GM12878 (cell line): ENCODE data around the gene KIAA1671. TPM values are rescaled to one million over a fixed set of nuclear protein-coding genes. Genes with fewer than 3 reads are reported as not detected.

Experiments
- BCL11A ChIP-seq: IDR thresholded peaks from 2 replicates; pipeline ENCODE4 v1.6.1; 2011; ENCODE audit warnings: low read depth, low read length
- BHLHE40 ChIP-seq, 2 experiments: fragments of 450-650 bp in 1 of 2; IDR thresholded peaks; 2 replicates each; pipeline ENCODE4 v1.6.1; 2011 to 2017; ENCODE audit warnings: low read depth in 2 of 2, borderline replicate concordance in 1 of 2, improper control_type of control experiment in 1 of 2, low read length in 1 of 2, mild to moderate bottlenecking in 1 of 2
- CBX3 ChIP-seq: fragments of 200-600 bp; sonication (generic); IDR thresholded peaks from 2 replicates; pipeline ENCODE4 v1.6.1; 2016; ENCODE audit warnings: low read depth, borderline replicate concordance
- CBX5 ChIP-seq: sonication (generic); IDR thresholded peaks from 2 replicates; pipeline ENCODE4 v1.6.1; 2016; ENCODE audit warnings: low read depth, moderate library complexity, mild to moderate bottlenecking, inconsistent platforms
- CHD4 ChIP-seq: fragments of 200-600 bp; sonication (generic); IDR thresholded peaks from 2 replicates; pipeline ENCODE4 v1.6.1; 2016; ENCODE audit warnings: mild to moderate bottlenecking
- DPF2 ChIP-seq: fragments of 450-650 bp; IDR thresholded peaks from 2 replicates; pipeline ENCODE4 v1.6.1; 2017; ENCODE audit warnings: mild to moderate bottlenecking
- EED ChIP-seq: sonication (generic); IDR thresholded peaks from 2 replicates; pipeline ENCODE4 v1.6.1; 2016; ENCODE audit warnings: antibody characterized with exemption, low read depth
- FOXM1 ChIP-seq: IDR thresholded peaks from 2 replicates; pipeline ENCODE4 v1.6.1; 2012; ENCODE audit warnings: low read depth, mild to moderate bottlenecking, inconsistent platforms, low read length, moderate library complexity
- GATAD2B ChIP-seq: fragments of 450-650 bp; conservative IDR thresholded peaks from 2 replicates; pipeline ENCODE4 v1.6.1; 2017; ENCODE audit warnings: low read depth, mild to moderate bottlenecking, moderate library complexity
- HDGF ChIP-seq: fragments of 450-650 bp; IDR thresholded peaks from 2 replicates; pipeline ENCODE4 v1.6.1; 2016; ENCODE audit warnings: antibody characterized with exemption
- JUND ChIP-seq: IDR thresholded peaks from 2 replicates; pipeline ENCODE4 v1.6.1; 2012; ENCODE audit warnings: low read depth, mild to moderate bottlenecking, low read length, improper control_type of control experiment, moderate library complexity
- MTA3 ChIP-seq: IDR thresholded peaks from 2 replicates; pipeline ENCODE4 v1.6.1; 2012; ENCODE audit warnings: low read length, inconsistent platforms, borderline replicate concordance
- NFYB ChIP-seq: IDR thresholded peaks from 2 replicates; pipeline ENCODE4 v1.6.1; 2011; ENCODE audit warnings: low read depth, mild to moderate bottlenecking, low read length, improper control_type of control experiment, moderate library complexity; ENCODE audit not compliant: insufficient read depth
- SIN3A ChIP-seq: IDR thresholded peaks from 2 replicates; pipeline ENCODE4 v1.6.1; 2012; ENCODE audit warnings: low read depth, low read length, improper control_type of control experiment
- SPI1 ChIP-seq: IDR thresholded peaks from 2 replicates; pipeline ENCODE4 v1.6.1; 2011; ENCODE audit warnings: low read depth, mild to moderate bottlenecking, low read length, moderate library complexity, borderline replicate concordance; ENCODE audit not compliant: insufficient read depth
- SUZ12 ChIP-seq: fragments of 200-600 bp; sonication (generic); IDR thresholded peaks from one replicate; pipeline ENCODE4 v1.6.1; 2018; ENCODE audit warnings: antibody characterized with exemption, mild to moderate bottlenecking; ENCODE audit not compliant: unreplicated experiment
- ZNF24 ChIP-seq: fragments of 450-650 bp; IDR thresholded peaks from 2 replicates; pipeline ENCODE4 v1.6.1; 2017; ENCODE audit warnings: antibody characterized with exemption, mild to moderate bottlenecking
- ZNF622 ChIP-seq: fragments of 450-650 bp; IDR thresholded peaks from 2 replicates; pipeline ENCODE4 v1.6.1; 2017; ENCODE audit warnings: mild to moderate bottlenecking, inconsistent platforms
- polyA plus RNA-seq, 11 experiments: library from polyadenylated mRNA; depleted of rRNA in 4 of 11; unstranded in 6 of 11; stranded (reverse) in 5 of 11; fragments of >200 nt; fragmentation: Nextera tagmentation in 4 of 11; fragmentation: Illumina TruSeq in 1 of 11; extraction: Ambion mirVana in 4 of 11; extraction: Trizol in 1 of 11; gene quantifications; 1 replicate in 1 of 11; 2 replicates in 10 of 11; pipeline versions ENCODE4 v1.2.1 to v1.2.3, GENCODE V29; 2011 to 2016; ENCODE audit warnings: inconsistent platforms in 2 of 11, missing spikeins in 2 of 11, low read depth in 1 of 11
- total RNA-seq, 4 experiments: library from RNA; depleted of rRNA in 3 of 4; stranded (reverse); fragments of >200 nt in 3 of 4; fragmentation: Illumina TruSeq in 1 of 4; extraction: Trizol in 1 of 4; gene quantifications; 2 replicates each; pipeline versions ENCODE4 v1.2.1 to v1.2.3, GENCODE V29; 2013 to 2021
- TF ChIP-seq, protein P1 (sequence below): fragments of 450-650 bp; IDR thresholded peaks from 2 replicates; pipeline ENCODE4 v1.6.1; 2016; ENCODE audit warnings: mild to moderate bottlenecking
- TF ChIP-seq, protein P2 (sequence below): fragments of 450-650 bp; IDR thresholded peaks from 2 replicates; pipeline ENCODE4 v1.6.1; 2014; ENCODE audit warnings: mild to moderate bottlenecking
- TF ChIP-seq, protein P3 (sequence below): fragments of 450-650 bp; IDR thresholded peaks from 2 replicates; pipeline ENCODE4 v1.6.1; 2017; ENCODE audit warnings: mild to moderate bottlenecking, moderate library complexity
- TF ChIP-seq, protein P4 (sequence below): IDR thresholded peaks from 2 replicates; pipeline ENCODE4 v1.6.1; 2012; ENCODE audit warnings: low read depth, low read length, improper control_type of control experiment
- TF ChIP-seq, protein P5 (sequence below): fragments of 450-650 bp; IDR thresholded peaks from 2 replicates; pipeline ENCODE4 v1.6.1; 2018; ENCODE audit warnings: borderline replicate concordance, mild to moderate bottlenecking; ENCODE audit not compliant: partially characterized antibody

KIAA1671 gene
- total and polyA plus RNA-seq, 10 of the 15 experiments (the other 5 are each of a cell fraction or from before 2014, with no cell fraction given): 0.05 to 2.7 (median 0.33) TPM

DNA sequence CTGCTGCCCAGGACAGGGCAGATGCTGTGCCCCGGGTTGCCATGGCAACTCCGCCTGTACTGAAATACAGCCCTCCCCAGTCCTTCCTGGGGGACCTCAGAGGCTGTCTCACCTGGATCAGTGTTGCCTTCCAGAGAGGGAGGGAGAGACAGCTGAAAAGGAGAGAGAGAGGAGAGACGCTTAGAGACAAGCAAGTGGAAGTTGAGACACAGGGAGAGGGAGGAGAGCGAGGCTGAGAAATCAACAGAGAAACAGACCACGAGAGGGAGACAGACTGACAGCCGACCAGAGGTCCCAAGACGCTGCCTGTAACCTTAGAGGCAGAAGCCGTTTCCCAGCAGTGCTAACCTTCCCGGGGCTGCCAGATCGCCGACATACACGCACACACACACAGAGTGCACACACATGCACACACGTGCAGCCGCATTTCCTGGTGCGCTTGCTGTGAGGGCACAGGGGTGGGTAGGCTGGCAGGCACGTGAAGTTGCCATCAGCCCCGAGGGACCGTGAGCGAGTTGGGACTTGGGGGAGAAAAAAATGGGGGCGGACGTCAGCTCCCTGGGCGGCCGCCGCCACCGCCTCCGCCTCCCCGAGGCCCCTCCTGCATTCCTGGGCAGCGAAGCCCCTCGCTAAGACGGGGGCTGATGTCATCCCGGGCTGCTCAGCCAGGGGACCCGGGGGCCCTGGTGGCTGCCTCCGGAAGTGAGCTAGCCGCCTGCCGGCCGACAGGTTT, 158.5 kb downstream of the KIAA1671 start (continued):
- TF ChIP-seq, protein P1, sequence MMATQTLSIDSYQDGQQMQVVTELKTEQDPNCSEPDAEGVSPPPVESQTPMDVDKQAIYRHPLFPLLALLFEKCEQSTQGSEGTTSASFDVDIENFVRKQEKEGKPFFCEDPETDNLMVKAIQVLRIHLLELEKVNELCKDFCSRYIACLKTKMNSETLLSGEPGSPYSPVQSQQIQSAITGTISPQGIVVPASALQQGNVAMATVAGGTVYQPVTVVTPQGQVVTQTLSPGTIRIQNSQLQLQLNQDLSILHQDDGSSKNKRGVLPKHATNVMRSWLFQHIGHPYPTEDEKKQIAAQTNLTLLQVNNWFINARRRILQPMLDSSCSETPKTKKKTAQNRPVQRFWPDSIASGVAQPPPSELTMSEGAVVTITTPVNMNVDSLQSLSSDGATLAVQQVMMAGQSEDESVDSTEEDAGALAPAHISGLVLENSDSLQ: peak; percentile 62
- TF ChIP-seq CBX3: no peak
- peak; percentile 53; the same call in 1 of the 2 replicates for TF ChIP-seq DPF2
- TF ChIP-seq EED: no peak
- TF ChIP-seq, protein P2, sequence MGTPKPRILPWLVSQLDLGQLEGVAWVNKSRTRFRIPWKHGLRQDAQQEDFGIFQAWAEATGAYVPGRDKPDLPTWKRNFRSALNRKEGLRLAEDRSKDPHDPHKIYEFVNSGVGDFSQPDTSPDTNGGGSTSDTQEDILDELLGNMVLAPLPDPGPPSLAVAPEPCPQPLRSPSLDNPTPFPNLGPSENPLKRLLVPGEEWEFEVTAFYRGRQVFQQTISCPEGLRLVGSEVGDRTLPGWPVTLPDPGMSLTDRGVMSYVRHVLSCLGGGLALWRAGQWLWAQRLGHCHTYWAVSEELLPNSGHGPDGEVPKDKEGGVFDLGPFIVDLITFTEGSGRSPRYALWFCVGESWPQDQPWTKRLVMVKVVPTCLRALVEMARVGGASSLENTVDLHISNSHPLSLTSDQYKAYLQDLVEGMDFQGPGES: no peak
- no peak for TF ChIP-seq ZNF24
- TF ChIP-seq, protein P3, sequence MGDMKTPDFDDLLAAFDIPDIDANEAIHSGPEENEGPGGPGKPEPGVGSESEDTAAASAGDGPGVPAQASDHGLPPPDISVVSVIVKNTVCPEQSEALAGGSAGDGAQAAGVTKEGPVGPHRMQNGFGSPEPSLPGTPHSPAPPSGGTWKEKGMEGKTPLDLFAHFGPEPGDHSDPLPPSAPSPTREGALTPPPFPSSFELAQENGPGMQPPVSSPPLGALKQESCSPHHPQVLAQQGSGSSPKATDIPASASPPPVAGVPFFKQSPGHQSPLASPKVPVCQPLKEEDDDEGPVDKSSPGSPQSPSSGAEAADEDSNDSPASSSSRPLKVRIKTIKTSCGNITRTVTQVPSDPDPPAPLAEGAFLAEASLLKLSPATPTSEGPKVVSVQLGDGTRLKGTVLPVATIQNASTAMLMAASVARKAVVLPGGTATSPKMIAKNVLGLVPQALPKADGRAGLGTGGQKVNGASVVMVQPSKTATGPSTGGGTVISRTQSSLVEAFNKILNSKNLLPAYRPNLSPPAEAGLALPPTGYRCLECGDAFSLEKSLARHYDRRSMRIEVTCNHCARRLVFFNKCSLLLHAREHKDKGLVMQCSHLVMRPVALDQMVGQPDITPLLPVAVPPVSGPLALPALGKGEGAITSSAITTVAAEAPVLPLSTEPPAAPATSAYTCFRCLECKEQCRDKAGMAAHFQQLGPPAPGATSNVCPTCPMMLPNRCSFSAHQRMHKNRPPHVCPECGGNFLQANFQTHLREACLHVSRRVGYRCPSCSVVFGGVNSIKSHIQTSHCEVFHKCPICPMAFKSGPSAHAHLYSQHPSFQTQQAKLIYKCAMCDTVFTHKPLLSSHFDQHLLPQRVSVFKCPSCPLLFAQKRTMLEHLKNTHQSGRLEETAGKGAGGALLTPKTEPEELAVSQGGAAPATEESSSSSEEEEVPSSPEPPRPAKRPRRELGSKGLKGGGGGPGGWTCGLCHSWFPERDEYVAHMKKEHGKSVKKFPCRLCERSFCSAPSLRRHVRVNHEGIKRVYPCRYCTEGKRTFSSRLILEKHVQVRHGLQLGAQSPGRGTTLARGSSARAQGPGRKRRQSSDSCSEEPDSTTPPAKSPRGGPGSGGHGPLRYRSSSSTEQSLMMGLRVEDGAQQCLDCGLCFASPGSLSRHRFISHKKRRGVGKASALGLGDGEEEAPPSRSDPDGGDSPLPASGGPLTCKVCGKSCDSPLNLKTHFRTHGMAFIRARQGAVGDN: no peak
- peak; percentile 66 for TF ChIP-seq SUZ12
- TF ChIP-seq NFYB: no peak
- TF ChIP-seq SIN3A: no peak
- TF ChIP-seq JUND: no peak
- no peak for TF ChIP-seq BCL11A
- peak; percentile 96 for TF ChIP-seq GATAD2B
- no peak for TF ChIP-seq ZNF622
- no peak for TF ChIP-seq MTA3
- TF ChIP-seq BHLHE40 (IDR thresholded peaks at IDR 0.05; ENCODE audit: borderline replicate concordance in 1 of 2, low read depth in 2 of 2, low read length in 1 of 2): peak; percentile 86 to 97
- TF ChIP-seq SPI1: no peak
- TF ChIP-seq HDGF: peak; percentile 76
- TF ChIP-seq, protein P4, sequence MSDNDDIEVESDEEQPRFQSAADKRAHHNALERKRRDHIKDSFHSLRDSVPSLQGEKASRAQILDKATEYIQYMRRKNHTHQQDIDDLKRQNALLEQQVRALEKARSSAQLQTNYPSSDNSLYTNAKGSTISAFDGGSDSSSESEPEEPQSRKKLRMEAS: no peak
- TF ChIP-seq FOXM1: no peak
- TF ChIP-seq, protein P5, sequence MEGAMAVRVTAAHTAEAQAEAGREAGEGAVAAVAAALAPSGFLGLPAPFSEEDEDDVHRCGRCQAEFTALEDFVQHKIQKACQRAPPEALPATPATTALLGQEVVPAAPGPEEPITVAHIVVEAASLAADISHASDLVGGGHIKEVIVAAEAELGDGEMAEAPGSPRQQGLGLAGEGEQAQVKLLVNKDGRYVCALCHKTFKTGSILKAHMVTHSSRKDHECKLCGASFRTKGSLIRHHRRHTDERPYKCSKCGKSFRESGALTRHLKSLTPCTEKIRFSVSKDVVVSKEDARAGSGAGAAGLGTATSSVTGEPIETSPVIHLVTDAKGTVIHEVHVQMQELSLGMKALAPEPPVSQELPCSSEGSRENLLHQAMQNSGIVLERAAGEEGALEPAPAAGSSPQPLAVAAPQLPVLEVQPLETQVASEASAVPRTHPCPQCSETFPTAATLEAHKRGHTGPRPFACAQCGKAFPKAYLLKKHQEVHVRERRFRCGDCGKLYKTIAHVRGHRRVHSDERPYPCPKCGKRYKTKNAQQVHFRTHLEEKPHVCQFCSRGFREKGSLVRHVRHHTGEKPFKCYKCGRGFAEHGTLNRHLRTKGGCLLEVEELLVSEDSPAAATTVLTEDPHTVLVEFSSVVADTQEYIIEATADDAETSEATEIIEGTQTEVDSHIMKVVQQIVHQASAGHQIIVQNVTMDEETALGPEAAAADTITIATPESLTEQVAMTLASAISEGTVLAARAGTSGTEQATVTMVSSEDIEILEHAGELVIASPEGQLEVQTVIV: no peak
- no peak for TF ChIP-seq CBX5
- no peak for TF ChIP-seq CHD4
